HepG2 (cell line): ENCODE measurements around the gene WWTR1. TPM values are rescaled to one million over a fixed set of nuclear protein-coding genes. Genes with fewer than 3 reads are reported as not detected.
A peak's percentile ranks its signal among the peaks of the same experiment; 100 is the strongest.

ENCODE experiments used
- ELF3 ChIP-seq: IDR thresholded peaks from 2 replicates; pipeline ENCODE4 v1.6.1; 2016; ENCODE audit warnings: missing genetic modification reagents, missing compliant biosample characterization
- GATAD1 ChIP-seq: IDR thresholded peaks from 2 replicates; pipeline ENCODE4 v1.6.1; 2016; ENCODE audit warnings: missing genetic modification reagents, missing compliant biosample characterization
- HMGA1 ChIP-seq: sonication (generic); formaldehyde crosslinking; conservative IDR thresholded peaks from 2 replicates; pipeline ENCODE4 v1.4.0; 2020; ENCODE audit warnings: missing genetic modification reagents
- MAF1 ChIP-seq: sonication (generic); formaldehyde crosslinking; IDR thresholded peaks from 2 replicates; pipeline ENCODE4 v1.5.0; 2020; ENCODE audit warnings: missing genetic modification reagents, borderline replicate concordance
- NR2F6 ChIP-seq, 2 experiments: IDR thresholded peaks; 2 replicates each; pipeline ENCODE4 v1.6.1; 2016; ENCODE audit warnings: antibody characterized with exemption in 1 of 2, mild to moderate bottlenecking in 1 of 2
- PAX8 ChIP-seq: sonication (generic); formaldehyde crosslinking; IDR thresholded peaks from 2 replicates; pipeline ENCODE4 v1.8.0; 2022; ENCODE audit warnings: mild to moderate bottlenecking, missing genetic modification reagents, borderline replicate concordance
- RCOR2 ChIP-seq: IDR thresholded peaks from 2 replicates; pipeline ENCODE4 v1.6.1; 2016; ENCODE audit warnings: missing biosample characterization, missing genetic modification reagents
- RFXANK ChIP-seq: IDR thresholded peaks from 2 replicates; pipeline ENCODE4 v1.6.1; 2016
- SAFB2 ChIP-seq: sonication (generic); formaldehyde crosslinking; IDR thresholded peaks from 2 replicates; pipeline ENCODE4 v1.5.1; 2020; ENCODE audit warnings: missing genetic modification reagents, low read depth, mild to moderate bottlenecking, borderline replicate concordance
- TBL1XR1 ChIP-seq: fragments of 150-350 bp; IDR thresholded peaks from 2 replicates; pipeline ENCODE4 v1.6.1; 2014; ENCODE audit warnings: borderline replicate concordance, low read length; ENCODE audit not compliant: partially characterized antibody
- ZBTB7A ChIP-seq: sonication (generic); formaldehyde crosslinking; IDR thresholded peaks from 2 replicates; pipeline ENCODE4 v1.8.0; 2022; ENCODE audit warnings: mild to moderate bottlenecking, missing genetic modification reagents
- ZFY ChIP-seq: sonication (generic); formaldehyde crosslinking; IDR thresholded peaks from 2 replicates; pipeline ENCODE4 v1.4.0; 2020; ENCODE audit warnings: missing genetic modification reagents
- ZMYM3 ChIP-seq: sonication (generic); formaldehyde crosslinking; IDR thresholded peaks from 2 replicates; pipeline ENCODE4 v1.5.1; 2020; ENCODE audit warnings: mild to moderate bottlenecking, missing genetic modification reagents
- ZNF101 ChIP-seq: sonication (generic); formaldehyde crosslinking; IDR thresholded peaks from 2 replicates; pipeline ENCODE4 v1.4.0; 2020; ENCODE audit warnings: mild to moderate bottlenecking, low read depth, missing genetic modification reagents, borderline replicate concordance
- ZNF20 ChIP-seq: sonication (generic); formaldehyde crosslinking; IDR thresholded peaks from 2 replicates; pipeline ENCODE4 v1.4.0; 2020; ENCODE audit warnings: mild to moderate bottlenecking, moderate library complexity, missing genetic modification reagents
- ZNF350 ChIP-seq: sonication (generic); formaldehyde crosslinking; IDR thresholded peaks from 2 replicates; pipeline ENCODE4 v1.4.0; 2020; ENCODE audit warnings: mild to moderate bottlenecking, low read depth, missing genetic modification reagents, borderline replicate concordance
- ZNF616 ChIP-seq: sonication (generic); formaldehyde crosslinking; IDR thresholded peaks from 2 replicates; pipeline ENCODE4 v1.5.0; 2020; ENCODE audit warnings: low read depth, mild to moderate bottlenecking, missing genetic modification reagents
- ZNF644 ChIP-seq: IDR thresholded peaks from 2 replicates; pipeline ENCODE4 v1.6.1; 2016; ENCODE audit warnings: low read depth
- ZNF790 ChIP-seq: sonication (generic); formaldehyde crosslinking; IDR thresholded peaks from 2 replicates; pipeline ENCODE4 v1.8.0; 2022; ENCODE audit warnings: missing genetic modification reagents, mild to moderate bottlenecking, borderline replicate concordance
- polyA plus RNA-seq, 8 experiments: library from polyadenylated mRNA; depleted of rRNA in 3 of 8; stranded (reverse) in 7 of 8; unstranded in 1 of 8; fragments of >200 nt; fragmentation: Illumina TruSeq in 4 of 8; extraction: Trizol in 4 of 8; gene quantifications; 2 replicates each; pipeline versions ENCODE4 v1.2.1 to v1.2.3, GENCODE V29; 2011 to 2016; ENCODE audit warnings: low read depth in 4 of 8, missing spikeins in 1 of 8, mixed read lengths in 1 of 8; ENCODE audit not compliant: insufficient read depth in 1 of 8
- total RNA-seq, 5 experiments: library from RNA; depleted of rRNA; stranded (reverse); fragments of >200 nt; fragmentation: Illumina TruSeq; extraction: Trizol; gene quantifications; 2 replicates each; pipeline ENCODE4 v1.2.3, GENCODE V29; 2016; ENCODE audit warnings: low read depth in 1 of 5
- TF ChIP-seq, protein P1 (sequence below): sonication (generic); formaldehyde crosslinking; IDR thresholded peaks from 2 replicates; pipeline ENCODE4 v1.4.0; 2020; ENCODE audit warnings: missing genetic modification reagents
- TF ChIP-seq, protein P2 (sequence below): sonication (generic); formaldehyde crosslinking; IDR thresholded peaks from 2 replicates; pipeline ENCODE4 v1.4.0; 2020; ENCODE audit warnings: missing genetic modification reagents, borderline replicate concordance
- TF ChIP-seq, protein P3 (sequence below): IDR thresholded peaks from 2 replicates; pipeline ENCODE4 v1.6.1; 2012; ENCODE audit warnings: inconsistent platforms
- TF ChIP-seq, protein P4 (sequence below): IDR thresholded peaks from 2 replicates; pipeline ENCODE4 v1.6.1; 2018; ENCODE audit warnings: missing genetic modification reagents
- TF ChIP-seq, protein P5 (sequence below): sonication (generic); formaldehyde crosslinking; IDR thresholded peaks from 2 replicates; pipeline ENCODE4 v1.4.0; 2020; ENCODE audit warnings: mild to moderate bottlenecking, missing genetic modification reagents
- TF ChIP-seq, protein P6 (sequence below): sonication (generic); formaldehyde crosslinking; conservative IDR thresholded peaks from 2 replicates; pipeline ENCODE4 v1.8.0; 2022; ENCODE audit warnings: mild to moderate bottlenecking, moderate library complexity, missing genetic modification reagents

WWTR1 gene
- total and polyA plus RNA-seq, 2 of the 13 experiments (the other 11 are each of a cell fraction or from before 2014, with no cell fraction given), result 19.7 to 139 TPM

DNA sequence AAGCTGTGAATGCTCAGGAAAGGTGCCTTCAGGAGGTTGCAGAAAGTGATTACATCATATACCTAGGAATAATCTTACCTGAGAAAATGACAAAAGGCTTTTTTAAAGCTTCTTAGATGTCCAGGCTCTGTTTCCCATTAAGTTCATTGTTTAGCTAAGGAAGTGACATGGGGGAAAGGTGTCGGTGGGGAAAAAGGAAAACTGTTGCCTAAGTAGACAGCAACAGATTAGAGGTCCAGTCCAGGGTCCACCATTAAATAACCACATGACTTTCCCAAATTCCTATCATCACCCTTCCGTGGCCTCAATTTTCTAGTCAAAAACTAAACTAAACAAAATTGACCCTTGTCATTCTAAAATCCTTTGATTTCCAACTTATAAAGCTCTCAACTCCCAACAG is 4.3 kb downstream of the WWTR1 start (continued):
- TF ChIP-seq, protein P1, sequence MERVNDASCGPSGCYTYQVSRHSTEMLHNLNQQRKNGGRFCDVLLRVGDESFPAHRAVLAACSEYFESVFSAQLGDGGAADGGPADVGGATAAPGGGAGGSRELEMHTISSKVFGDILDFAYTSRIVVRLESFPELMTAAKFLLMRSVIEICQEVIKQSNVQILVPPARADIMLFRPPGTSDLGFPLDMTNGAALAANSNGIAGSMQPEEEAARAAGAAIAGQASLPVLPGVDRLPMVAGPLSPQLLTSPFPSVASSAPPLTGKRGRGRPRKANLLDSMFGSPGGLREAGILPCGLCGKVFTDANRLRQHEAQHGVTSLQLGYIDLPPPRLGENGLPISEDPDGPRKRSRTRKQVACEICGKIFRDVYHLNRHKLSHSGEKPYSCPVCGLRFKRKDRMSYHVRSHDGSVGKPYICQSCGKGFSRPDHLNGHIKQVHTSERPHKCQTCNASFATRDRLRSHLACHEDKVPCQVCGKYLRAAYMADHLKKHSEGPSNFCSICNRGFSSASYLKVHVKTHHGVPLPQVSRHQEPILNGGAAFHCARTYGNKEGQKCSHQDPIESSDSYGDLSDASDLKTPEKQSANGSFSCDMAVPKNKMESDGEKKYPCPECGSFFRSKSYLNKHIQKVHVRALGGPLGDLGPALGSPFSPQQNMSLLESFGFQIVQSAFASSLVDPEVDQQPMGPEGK (CRISPR knock-in tag), result 0 out of 2 replicates have a peak, but pooled peaks have one; percentile 18
- TF ChIP-seq ZNF790, result no peak
- TF ChIP-seq, protein P2, sequence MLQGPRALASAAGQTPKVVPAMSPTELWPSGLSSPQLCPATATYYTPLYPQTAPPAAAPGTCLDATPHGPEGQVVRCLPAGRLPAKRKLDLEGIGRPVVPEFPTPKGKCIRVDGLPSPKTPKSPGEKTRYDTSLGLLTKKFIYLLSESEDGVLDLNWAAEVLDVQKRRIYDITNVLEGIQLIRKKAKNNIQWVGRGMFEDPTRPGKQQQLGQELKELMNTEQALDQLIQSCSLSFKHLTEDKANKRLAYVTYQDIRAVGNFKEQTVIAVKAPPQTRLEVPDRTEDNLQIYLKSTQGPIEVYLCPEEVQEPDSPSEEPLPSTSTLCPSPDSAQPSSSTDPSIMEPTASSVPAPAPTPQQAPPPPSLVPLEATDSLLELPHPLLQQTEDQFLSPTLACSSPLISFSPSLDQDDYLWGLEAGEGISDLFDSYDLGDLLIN (CRISPR knock-in tag), result no peak
- 0 out of 2 replicates have a peak, but pooled peaks have one; percentile 15 for TF ChIP-seq ZNF644 (CRISPR knock-in tag)
- no peak for TF ChIP-seq ZNF101 (CRISPR knock-in tag)
- no peak for TF ChIP-seq ZBTB7A (CRISPR knock-in tag)
- TF ChIP-seq ZMYM3 (CRISPR knock-in tag), result no peak
- no peak for TF ChIP-seq PAX8 (CRISPR knock-in tag)
- 0 out of 2 replicates have a peak, but pooled peaks have one; percentile 26 for TF ChIP-seq NR2F6 (IDR thresholded peaks at IDR 0.05)
- peak; percentile 41; the same call in 1 of the 2 replicates for TF ChIP-seq NR2F6 (CRISPR knock-in tag; IDR thresholded peaks at IDR 0.05)
- no peak for TF ChIP-seq TBL1XR1
- TF ChIP-seq ZFY (CRISPR knock-in tag), result no peak
- no peak for TF ChIP-seq RCOR2
- no peak for TF ChIP-seq MAF1 (CRISPR knock-in tag)
- no peak for TF ChIP-seq HMGA1 (CRISPR knock-in tag)
- TF ChIP-seq SAFB2, result no peak
- TF ChIP-seq, protein P3, sequence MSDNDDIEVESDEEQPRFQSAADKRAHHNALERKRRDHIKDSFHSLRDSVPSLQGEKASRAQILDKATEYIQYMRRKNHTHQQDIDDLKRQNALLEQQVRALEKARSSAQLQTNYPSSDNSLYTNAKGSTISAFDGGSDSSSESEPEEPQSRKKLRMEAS, result 0 out of 2 replicates have a peak, but pooled peaks have one; percentile 33
- no peak for TF ChIP-seq GATAD1 (CRISPR knock-in tag)
- no peak for TF ChIP-seq RFXANK (CRISPR knock-in tag)
- TF ChIP-seq ZNF20, result no peak
- 0 out of 2 replicates have a peak, but pooled peaks have one; percentile 18 for TF ChIP-seq ELF3 (CRISPR knock-in tag)
- TF ChIP-seq, protein P4, sequence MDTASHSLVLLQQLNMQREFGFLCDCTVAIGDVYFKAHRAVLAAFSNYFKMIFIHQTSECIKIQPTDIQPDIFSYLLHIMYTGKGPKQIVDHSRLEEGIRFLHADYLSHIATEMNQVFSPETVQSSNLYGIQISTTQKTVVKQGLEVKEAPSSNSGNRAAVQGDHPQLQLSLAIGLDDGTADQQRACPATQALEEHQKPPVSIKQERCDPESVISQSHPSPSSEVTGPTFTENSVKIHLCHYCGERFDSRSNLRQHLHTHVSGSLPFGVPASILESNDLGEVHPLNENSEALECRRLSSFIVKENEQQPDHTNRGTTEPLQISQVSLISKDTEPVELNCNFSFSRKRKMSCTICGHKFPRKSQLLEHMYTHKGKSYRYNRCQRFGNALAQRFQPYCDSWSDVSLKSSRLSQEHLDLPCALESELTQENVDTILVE (CRISPR knock-in tag), result 0 out of 2 replicates have a peak, but pooled peaks have one; percentile 44
- TF ChIP-seq, protein P5, sequence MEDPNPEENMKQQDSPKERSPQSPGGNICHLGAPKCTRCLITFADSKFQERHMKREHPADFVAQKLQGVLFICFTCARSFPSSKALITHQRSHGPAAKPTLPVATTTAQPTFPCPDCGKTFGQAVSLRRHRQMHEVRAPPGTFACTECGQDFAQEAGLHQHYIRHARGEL (CRISPR knock-in tag), result no peak
- TF ChIP-seq, protein P6, sequence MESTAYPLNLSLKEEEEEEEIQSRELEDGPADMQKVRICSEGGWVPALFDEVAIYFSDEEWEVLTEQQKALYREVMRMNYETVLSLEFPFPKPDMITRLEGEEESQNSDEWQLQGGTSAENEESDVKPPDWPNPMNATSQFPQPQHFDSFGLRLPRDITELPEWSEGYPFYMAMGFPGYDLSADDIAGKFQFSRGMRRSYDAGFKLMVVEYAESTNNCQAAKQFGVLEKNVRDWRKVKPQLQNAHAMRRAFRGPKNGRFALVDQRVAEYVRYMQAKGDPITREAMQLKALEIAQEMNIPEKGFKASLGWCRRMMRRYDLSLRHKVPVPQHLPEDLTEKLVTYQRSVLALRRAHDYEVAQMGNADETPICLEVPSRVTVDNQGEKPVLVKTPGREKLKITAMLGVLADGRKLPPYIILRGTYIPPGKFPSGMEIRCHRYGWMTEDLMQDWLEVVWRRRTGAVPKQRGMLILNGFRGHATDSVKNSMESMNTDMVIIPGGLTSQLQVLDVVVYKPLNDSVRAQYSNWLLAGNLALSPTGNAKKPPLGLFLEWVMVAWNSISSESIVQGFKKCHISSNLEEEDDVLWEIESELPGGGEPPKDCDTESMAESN (CRISPR knock-in tag), result no peak
- TF ChIP-seq ZNF350 (CRISPR knock-in tag), result no peak
- no peak for TF ChIP-seq ZNF616 (CRISPR knock-in tag)
